ENCODE measurements around the gene GAPDHS.

DNA sequence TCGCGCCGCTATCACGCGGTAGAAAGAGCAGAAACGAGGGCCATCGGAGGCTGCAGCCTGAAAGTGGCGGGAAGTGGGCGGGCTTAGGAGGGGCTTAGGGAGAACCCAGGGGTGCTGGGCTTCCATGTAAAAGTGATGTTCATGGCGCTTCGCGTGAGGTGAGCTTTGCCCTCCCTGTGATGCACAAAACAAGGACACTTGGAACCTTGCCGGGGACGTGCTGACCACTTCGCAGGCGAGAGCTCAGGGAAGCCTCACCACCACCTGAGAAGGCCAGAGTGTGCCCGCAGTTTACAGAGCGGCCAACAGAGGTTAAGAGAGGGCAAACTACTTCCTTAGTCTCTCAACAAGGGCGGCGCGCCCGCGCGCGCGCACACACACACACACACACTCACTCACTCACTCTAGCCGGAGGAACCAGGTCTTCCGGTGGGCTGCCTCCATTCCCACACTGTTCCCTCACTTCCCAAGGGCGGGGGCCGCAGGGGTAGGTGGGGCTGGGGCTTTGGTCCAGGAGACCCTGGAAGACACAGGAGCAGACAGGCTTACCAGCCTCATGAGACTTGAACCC lies 651 bp downstream of the GAPDHS start:
- TF ChIP-seq, protein P1, sequence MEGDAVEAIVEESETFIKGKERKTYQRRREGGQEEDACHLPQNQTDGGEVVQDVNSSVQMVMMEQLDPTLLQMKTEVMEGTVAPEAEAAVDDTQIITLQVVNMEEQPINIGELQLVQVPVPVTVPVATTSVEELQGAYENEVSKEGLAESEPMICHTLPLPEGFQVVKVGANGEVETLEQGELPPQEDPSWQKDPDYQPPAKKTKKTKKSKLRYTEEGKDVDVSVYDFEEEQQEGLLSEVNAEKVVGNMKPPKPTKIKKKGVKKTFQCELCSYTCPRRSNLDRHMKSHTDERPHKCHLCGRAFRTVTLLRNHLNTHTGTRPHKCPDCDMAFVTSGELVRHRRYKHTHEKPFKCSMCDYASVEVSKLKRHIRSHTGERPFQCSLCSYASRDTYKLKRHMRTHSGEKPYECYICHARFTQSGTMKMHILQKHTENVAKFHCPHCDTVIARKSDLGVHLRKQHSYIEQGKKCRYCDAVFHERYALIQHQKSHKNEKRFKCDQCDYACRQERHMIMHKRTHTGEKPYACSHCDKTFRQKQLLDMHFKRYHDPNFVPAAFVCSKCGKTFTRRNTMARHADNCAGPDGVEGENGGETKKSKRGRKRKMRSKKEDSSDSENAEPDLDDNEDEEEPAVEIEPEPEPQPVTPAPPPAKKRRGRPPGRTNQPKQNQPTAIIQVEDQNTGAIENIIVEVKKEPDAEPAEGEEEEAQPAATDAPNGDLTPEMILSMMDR (IDR thresholded peaks at IDR 0.05) = no peak
- TF ChIP-seq POLR2A (IDR thresholded peaks at IDR 0.05) = no peak
